Activated naive CD8-positive, alpha-beta T cell treated with anti-CD3 and anti-CD28 coated beads, Interleukin-2, amount 50 U/mL, for 24 hours (primary cell): Measurements from ENCODE around the gene CFAP77.

Experiments
- ATAC-seq: fragments of 150-1000 bp; cut with Tn5 transposase; one replicate; pipeline ENCODE4 v1.10.0; 2021
- DNase-seq: peaks from one replicate; pipeline ENCODE4 v3.0.0; 2021
- H3K27ac Mint-ChIP-seq: one replicate; pipeline ENCODE4 v1.8.0; 2021; ENCODE audit warnings: mild to moderate bottlenecking, mixed read lengths
- H3K27me3 Mint-ChIP-seq: one replicate; pipeline ENCODE4 v1.8.0; 2021; ENCODE audit warnings: mixed read lengths
- H3K36me3 Mint-ChIP-seq: one replicate; pipeline ENCODE4 v1.8.0; 2021; ENCODE audit warnings: low read depth, mixed read lengths
- H3K4me1 Mint-ChIP-seq: one replicate; pipeline ENCODE4 v1.8.0; 2021; ENCODE audit warnings: mixed read lengths
- H3K4me3 Mint-ChIP-seq: one replicate; pipeline ENCODE4 v1.8.0; 2021; ENCODE audit warnings: mild to moderate bottlenecking, moderate library complexity, mixed read lengths
- H3K9me3 Mint-ChIP-seq: one replicate; pipeline ENCODE4 v1.8.0; 2021; ENCODE audit warnings: mixed read lengths

The CFAP77 gene

DNA sequence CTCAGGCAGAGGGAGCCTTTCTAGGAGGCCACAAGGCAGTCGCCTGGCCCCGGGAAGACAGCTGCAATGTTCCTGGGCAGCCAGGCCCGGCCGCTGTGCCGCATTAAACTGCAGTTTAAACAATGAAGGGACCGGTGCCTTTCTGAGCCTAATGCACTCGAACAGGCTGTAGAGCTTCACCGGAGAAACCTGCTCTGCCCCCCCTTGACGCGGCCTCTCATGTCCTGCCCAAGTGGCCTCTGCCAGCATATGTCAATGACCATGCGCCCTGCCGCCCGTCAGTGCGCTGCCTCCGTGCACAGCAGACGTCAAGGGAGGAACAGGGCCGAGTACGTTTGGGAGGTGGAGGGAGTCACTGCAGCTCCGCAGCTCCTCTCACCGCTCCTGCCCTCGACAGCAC lies 133.9 kb downstream of the CFAP77 start:
- H3K27ac Mint-ChIP-seq = no peak overlapping the region
- ATAC-seq (no peak), DNase-seq (no peak)
- no peaks in the 10 kb centered on the region for H3K9me3 Mint-ChIP-seq
- H3K4me3 Mint-ChIP-seq = no peak overlapping the region
- no peaks in the 10 kb centered on the region for H3K4me1 Mint-ChIP-seq
- peaks cover 16% of the 10 kb centered on the region for H3K27me3 Mint-ChIP-seq
- no peaks in the 10 kb centered on the region for H3K36me3 Mint-ChIP-seq

DNA sequence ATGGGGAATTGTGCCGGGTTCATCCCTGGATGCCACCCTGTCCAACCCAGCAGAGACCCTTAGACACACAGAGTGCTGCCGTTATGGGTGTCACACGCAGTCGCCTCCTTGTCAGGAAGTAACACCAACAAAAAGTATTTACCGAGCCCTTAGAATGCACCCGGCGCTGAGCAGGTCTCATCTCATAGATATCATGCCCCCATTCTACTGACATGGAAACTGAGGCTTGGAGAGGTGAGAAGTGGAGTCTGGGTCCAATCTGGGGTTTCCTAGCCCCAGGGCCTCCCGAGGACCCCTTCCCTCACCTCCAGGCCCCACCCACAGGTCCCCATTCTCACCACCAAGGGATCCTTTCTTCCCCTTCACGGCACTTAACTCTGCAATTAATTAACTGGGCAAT lies 135.6 kb downstream of the CFAP77 start:
- no peak overlapping the region for H3K4me3 Mint-ChIP-seq
- H3K9me3 Mint-ChIP-seq = no peaks in the 10 kb centered on the region
- no peak for ATAC-seq
- DNase-seq = no peak
- H3K4me1 Mint-ChIP-seq = no peaks in the 10 kb centered on the region
- H3K27me3 Mint-ChIP-seq = peaks cover 16% of the 10 kb centered on the region
- no peaks in the 10 kb centered on the region for H3K36me3 Mint-ChIP-seq
- no peak overlapping the region for H3K27ac Mint-ChIP-seq

DNA sequence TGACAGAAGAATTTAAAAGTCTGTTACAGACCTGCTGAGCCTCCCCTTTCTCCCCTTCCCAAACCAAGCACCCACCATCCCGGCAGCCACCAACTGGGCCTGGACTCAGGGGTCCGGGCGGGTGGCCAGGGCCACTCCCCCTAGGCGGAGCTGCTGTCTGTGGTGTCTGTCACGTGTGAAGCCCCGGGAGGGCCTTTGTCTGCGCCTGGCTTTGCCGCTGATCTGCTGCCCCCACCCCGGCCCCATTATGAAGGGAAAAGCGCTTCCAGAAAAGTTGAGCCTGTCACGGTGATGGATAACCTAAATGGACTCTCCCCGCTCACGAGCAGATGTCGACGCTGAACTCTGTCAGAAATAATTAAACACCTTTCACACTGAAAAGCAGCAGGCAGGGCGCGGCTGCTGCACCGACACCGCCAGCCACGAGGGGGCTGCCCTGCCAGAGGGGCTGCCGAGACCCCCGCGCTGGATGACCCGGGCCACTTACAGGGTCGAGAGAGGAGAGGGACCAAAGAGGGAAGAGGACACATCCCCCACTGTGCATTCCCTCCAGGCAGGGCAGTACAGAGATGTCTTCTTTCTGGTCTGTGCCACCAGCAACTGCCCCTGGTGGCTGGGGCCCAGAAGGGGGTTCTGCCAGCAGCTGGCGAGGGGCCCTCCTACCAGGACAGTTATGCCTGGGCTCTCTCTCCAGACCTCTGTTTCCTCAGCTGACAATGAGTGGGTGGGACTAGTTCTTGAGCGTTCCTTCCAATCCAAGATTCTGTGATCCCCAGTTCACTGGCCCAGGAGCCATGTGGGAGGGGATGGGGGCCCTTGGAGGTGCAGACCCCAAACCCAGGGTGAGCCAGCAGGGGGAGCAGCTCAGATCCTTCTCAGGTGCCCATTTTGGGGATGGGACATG lies 136.4 kb downstream of the CFAP77 start:
- DNase-seq (no peak), ATAC-seq (no peak)
- no peak overlapping the region for H3K4me3 Mint-ChIP-seq
- H3K36me3 Mint-ChIP-seq = no peaks in the 10 kb centered on the region
- peaks cover 19% of the 10 kb centered on the region for H3K27me3 Mint-ChIP-seq
- no peak overlapping the region for H3K27ac Mint-ChIP-seq
- H3K9me3 Mint-ChIP-seq = no peaks in the 10 kb centered on the region
- H3K4me1 Mint-ChIP-seq = no peaks in the 10 kb centered on the region

DNA sequence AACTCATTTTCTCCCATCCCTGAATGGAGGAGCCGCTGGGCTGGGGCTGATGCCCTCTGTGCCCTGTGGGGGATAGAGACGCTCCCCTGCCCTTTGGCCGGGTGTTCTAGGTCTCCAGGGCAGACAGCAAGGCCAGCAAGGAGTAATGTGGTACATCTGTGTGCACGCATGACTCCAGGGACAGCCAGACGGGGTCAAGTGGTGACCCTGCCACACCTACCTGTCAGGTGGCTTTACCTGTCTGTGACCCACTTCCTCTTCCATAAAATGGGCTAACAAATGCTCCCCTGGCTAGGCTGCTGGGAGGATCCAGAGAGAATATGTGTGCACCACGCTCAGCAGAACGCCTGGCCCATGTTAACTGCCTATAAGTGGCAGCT lies 137.0 kb downstream of the CFAP77 start:
- H3K27me3 Mint-ChIP-seq = peaks cover 20% of the 10 kb centered on the region
- no peak overlapping the region for H3K4me3 Mint-ChIP-seq
- H3K4me1 Mint-ChIP-seq = no peaks in the 10 kb centered on the region
- no peaks in the 10 kb centered on the region for H3K9me3 Mint-ChIP-seq
- no peak overlapping the region for H3K27ac Mint-ChIP-seq
- no peak for DNase-seq
- H3K36me3 Mint-ChIP-seq = no peaks in the 10 kb centered on the region
- ATAC-seq = no peak

DNA sequence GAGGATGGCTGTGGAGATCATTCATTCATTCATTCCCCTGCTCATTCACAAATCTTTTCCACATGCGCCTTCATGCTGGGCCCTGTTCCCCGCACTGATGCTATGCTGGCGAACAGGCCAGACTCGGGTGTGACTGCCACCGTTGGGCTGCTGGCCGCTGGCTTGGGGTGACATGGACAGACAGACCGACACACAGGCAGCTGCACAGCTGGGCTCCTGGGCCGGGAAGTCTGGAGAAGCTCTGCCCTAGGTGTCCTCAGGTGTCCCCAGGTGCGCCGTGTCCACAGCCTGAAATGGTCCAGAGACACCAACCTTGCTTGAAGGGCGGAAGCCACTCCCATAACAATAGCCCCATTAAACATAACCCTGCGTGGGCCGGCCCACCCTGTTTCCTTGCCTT lies 137.4 kb downstream of the CFAP77 start:
- ATAC-seq = no peak
- no peak overlapping the region for H3K27ac Mint-ChIP-seq
- DNase-seq = no peak
- H3K9me3 Mint-ChIP-seq = no peaks in the 10 kb centered on the region
- peaks cover 20% of the 10 kb centered on the region for H3K27me3 Mint-ChIP-seq
- H3K4me3 Mint-ChIP-seq = no peak overlapping the region
- H3K4me1 Mint-ChIP-seq = no peaks in the 10 kb centered on the region
- no peaks in the 10 kb centered on the region for H3K36me3 Mint-ChIP-seq

DNA sequence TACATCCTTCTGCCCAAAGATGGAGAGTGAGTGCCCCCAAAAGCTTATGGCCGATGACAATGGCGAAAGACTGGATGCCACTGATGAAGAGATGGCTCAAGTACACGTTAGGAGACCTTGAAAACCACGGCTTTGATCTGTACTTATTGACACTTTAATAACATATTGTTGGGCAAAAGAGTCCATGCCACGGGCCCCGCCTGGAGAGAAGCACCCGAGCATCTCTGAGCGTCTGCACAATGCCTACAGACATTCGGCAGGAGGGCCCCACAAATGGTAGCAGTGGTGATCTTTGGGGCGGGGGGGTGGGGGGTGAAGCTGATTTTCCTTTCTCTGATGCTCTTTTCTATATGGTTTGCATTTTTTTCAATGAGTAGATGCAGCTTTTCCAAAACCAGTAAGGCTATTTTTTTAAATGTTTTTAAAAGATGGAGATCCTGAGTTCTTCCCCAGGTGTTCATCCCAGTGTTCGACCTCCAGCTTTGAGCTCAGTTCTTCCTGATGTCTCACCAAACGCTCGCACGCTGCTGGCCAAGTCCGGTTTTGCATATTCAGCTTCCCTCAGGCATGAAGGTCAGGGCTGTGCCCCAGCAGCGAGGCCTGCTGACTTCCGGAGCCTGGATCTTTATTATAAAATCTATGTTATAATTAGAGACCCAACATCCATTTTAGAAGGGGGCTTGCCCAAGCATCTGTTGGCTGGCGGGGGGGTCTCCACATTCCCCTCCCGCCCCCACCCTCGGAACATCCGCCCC lies 138.1 kb downstream of the CFAP77 start:
- no peak for ATAC-seq
- no peak overlapping the region for H3K27ac Mint-ChIP-seq
- H3K36me3 Mint-ChIP-seq = no peaks in the 10 kb centered on the region
- no peak for DNase-seq
- no peaks in the 10 kb centered on the region for H3K9me3 Mint-ChIP-seq
- H3K4me1 Mint-ChIP-seq = no peaks in the 10 kb centered on the region
- peaks cover 20% of the 10 kb centered on the region for H3K27me3 Mint-ChIP-seq
- no peak overlapping the region for H3K4me3 Mint-ChIP-seq

DNA sequence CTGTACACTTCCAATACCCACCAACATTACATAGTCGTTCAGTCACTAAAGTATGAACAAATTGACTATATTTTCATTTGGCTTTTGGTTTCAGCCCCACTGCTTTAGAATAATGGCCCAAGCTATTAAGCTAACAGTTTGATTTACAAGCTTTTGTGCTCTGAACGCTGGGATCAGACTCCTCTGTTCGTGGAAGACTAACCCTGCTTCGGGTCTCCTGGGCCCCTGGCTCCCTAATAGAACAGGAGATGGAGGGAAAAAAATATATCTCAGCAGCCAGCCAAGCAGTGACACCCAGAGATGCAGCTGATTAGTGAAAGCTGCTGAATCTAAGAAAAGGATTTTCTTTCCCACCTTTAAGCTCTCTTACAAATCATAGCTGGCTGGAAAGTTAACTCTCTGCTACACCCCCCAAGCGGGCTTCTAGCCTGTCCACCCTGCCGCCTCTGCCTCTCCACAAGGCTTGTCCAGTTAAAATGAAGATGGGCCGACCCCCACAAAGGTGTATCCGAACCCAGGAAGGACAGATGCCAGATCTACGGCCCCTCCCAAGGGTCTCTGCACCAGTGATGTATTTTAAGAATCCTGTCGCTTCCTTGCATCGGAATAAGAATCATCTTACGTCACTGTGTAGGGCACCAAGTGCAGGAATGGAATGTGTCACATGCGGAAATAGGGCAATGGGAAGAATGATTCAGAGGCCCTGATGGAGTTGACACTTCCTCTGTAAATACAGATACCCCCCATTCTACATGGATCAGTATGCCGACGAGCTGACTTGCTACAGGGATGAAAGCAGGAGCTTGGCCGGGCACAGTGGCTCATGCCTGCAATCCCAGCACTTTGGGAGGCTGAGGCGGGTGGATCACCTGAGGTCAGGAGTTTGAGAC lies 139.0 kb downstream of the CFAP77 start:
- no peaks in the 10 kb centered on the region for H3K36me3 Mint-ChIP-seq
- no peak overlapping the region for H3K27ac Mint-ChIP-seq
- H3K9me3 Mint-ChIP-seq = no peaks in the 10 kb centered on the region
- H3K27me3 Mint-ChIP-seq = peaks cover 20% of the 10 kb centered on the region
- H3K4me1 Mint-ChIP-seq = no peaks in the 10 kb centered on the region
- ATAC-seq (no peak), DNase-seq (no peak)
- H3K4me3 Mint-ChIP-seq = no peak overlapping the region

DNA sequence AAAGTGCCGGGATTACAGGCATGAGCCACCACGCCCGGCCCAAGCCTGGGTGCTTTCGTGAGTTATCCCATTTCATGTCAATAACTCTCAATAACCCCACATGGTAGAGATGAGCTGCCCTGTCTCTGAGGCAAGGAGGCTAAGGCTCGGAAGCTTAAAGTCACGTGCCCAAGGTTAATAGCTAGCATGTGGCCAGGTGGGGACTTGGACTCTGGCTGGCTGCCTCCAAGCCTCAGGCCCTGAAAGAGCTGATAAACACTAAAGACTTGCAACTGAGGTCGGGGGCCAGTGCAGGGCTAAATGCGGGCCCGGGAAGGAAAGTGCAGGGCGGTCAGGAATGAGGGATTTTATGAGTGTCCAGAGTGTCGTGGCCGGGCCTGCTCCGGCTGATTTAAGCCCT lies 141.5 kb downstream of the CFAP77 start:
- no peak for ATAC-seq
- DNase-seq = no peak
- no peaks in the 10 kb centered on the region for H3K4me1 Mint-ChIP-seq
- H3K27me3 Mint-ChIP-seq = peaks cover 6% of the 10 kb centered on the region
- no peak overlapping the region for H3K4me3 Mint-ChIP-seq
- no peaks in the 10 kb centered on the region for H3K36me3 Mint-ChIP-seq
- H3K9me3 Mint-ChIP-seq = no peaks in the 10 kb centered on the region
- no peak overlapping the region for H3K27ac Mint-ChIP-seq

DNA sequence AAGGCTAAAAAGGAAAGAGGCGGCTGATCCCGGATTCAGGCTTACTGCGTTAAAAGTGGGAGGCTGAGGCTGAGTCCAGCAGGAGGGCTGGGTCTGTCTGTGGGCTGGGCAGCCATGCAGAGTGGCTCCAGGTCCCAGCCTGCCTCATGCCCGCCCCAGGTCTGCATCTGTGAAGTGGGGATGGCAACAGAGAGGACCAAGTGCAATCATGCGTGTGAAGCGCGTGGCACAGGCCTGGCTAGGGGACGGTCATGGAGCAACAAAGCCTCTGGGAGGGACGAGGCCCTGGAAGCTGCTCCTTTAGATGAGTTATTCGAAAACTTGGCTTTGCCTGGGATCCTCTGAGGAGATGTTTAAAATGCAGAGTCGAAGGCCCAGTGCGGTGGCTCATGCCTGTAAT lies 142.0 kb downstream of the CFAP77 start:
- no peaks in the 10 kb centered on the region for H3K36me3 Mint-ChIP-seq
- ATAC-seq (no peak), DNase-seq (no peak)
- H3K27ac Mint-ChIP-seq = no peak overlapping the region
- no peak overlapping the region for H3K4me3 Mint-ChIP-seq
- peaks cover 4% of the 10 kb centered on the region for H3K27me3 Mint-ChIP-seq
- H3K4me1 Mint-ChIP-seq = no peaks in the 10 kb centered on the region
- no peaks in the 10 kb centered on the region for H3K9me3 Mint-ChIP-seq

DNA sequence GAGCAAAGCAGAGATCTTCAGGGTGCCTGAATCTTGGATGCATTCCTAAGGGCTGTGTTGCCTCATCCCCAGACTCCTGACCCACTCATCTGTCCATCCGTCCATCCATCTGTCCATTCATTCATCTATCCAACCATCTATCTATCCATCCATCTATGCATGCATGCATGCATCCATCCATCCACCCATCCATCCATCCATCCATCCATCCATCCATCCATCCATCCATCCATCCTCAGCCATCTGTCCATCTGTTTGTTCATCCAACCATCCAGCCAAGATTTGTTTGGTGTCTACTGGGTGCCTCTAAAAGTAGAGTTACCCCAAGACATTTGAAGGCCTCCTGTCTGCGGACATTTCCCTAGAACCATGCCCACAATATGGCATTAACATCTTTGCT lies 144.7 kb downstream of the CFAP77 start:
- no peaks in the 10 kb centered on the region for H3K36me3 Mint-ChIP-seq
- peaks cover 5% of the 10 kb centered on the region for H3K27me3 Mint-ChIP-seq
- H3K27ac Mint-ChIP-seq = no peak overlapping the region

DNA sequence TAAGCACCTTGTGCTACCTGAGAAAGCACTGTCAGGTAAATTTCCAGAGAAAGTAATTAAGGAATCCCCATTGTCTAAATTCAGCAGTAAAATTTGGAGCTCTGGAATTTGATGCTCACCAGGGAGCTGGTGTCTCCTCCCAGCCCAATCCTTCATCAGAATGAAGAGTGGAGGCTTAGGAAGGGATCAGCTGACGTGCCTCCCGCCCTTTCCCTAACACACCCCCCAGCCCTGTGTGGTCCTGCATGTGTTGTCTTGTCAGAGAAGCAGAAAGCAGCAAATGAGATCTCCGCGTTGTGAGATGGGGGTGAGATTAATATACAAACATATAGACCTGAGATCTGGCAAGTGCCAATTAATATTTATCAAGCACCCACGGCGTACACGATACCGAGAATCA lies 145.5 kb downstream of the CFAP77 start:
- H3K4me1 Mint-ChIP-seq = no peaks in the 10 kb centered on the region
- H3K27me3 Mint-ChIP-seq = peaks cover 6% of the 10 kb centered on the region
- H3K27ac Mint-ChIP-seq = no peak overlapping the region
- no peaks in the 10 kb centered on the region for H3K9me3 Mint-ChIP-seq
- H3K36me3 Mint-ChIP-seq = no peaks in the 10 kb centered on the region
- DNase-seq (no peak), ATAC-seq (no peak)
- no peak overlapping the region for H3K4me3 Mint-ChIP-seq

More for the DNA sequence above, 144.7 kb downstream of the CFAP77 start:
- no peak for DNase-seq
- no peak overlapping the region for H3K4me3 Mint-ChIP-seq
- no peaks in the 10 kb centered on the region for H3K4me1 Mint-ChIP-seq
- H3K9me3 Mint-ChIP-seq = no peaks in the 10 kb centered on the region
- ATAC-seq = no peak

DNA sequence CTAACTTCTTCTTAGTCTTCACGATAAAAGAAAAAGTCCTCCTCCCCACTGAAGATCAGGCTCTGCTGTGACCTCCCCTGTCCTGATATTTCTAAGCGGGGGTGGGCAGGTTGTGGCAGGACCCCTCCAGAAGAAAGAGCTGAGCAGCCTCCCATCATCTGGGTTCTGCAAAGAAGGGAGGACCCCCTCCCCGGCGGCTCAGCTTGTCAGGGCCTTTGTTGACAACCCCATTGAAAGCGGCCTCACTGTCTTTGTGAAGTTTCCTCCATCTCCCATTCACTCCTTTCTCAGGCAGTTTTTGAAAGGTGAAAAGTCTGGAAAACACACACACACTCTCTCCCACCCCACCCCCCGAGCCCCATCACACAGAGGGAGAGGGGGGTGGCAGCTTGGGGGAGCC lies 146.2 kb downstream of the CFAP77 start:
- Mint-ChIP-seq H3K4me3 (no peak overlapping the region), H3K4me1 (no peaks in the 10 kb centered on the region), H3K36me3 (no peaks in the 10 kb centered on the region), H3K9me3 (no peaks in the 10 kb centered on the region), H3K27me3 (peaks cover 10% of the 10 kb centered on the region), H3K27ac (no peak overlapping the region)
- ATAC-seq (no peak), DNase-seq (no peak)

DNA sequence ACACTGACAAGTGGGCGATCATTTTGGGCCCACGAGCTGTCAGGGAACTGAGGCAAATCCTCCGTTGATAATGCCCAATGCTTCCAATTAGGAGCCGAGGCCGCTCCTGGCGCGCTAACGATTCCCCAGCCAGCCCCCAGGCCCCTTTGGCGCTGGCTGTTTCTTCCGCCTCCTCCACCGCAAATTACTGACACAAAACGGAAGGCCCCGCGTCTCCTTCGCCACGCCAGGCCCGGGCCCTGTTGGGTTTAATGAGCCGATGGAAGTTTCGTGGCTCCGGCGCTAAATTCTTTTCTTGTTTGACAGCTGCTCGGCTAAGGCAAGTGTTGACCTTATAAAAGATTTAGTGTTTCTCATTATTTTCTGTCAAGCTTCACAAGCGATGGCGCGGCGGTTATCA lies 146.7 kb downstream of the CFAP77 start:
- Mint-ChIP-seq H3K4me3 (no peak overlapping the region), H3K9me3 (no peaks in the 10 kb centered on the region), H3K27ac (no peak overlapping the region), H3K4me1 (no peaks in the 10 kb centered on the region), H3K36me3 (no peaks in the 10 kb centered on the region), H3K27me3 (peaks cover 11% of the 10 kb centered on the region)
- DNase-seq (no peak), ATAC-seq (no peak)

DNA sequence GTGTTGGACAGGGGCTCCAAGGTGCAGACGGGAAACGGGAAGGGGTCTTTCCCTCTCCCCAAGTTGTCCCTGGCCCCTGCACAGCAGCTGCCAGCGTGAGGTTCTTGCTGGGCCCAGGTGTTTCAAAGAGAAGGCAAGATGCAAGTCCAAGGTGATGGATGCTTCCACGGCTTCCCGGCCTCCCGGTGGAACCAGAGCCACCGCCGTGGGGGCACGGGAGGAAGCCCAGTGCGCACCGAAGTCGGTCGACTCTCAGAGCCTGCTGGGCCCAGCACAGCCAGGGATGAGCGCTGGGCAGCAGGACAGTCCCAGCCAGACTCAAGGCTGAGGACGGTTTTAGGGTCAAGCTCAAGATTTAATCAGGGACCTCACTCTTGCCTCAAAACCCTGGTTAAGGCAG lies 147.1 kb downstream of the CFAP77 start:
- Mint-ChIP-seq H3K27me3 (peaks cover 12% of the 10 kb centered on the region), H3K27ac (no peak overlapping the region), H3K4me1 (no peaks in the 10 kb centered on the region), H3K36me3 (no peaks in the 10 kb centered on the region), H3K9me3 (no peaks in the 10 kb centered on the region), H3K4me3 (no peak overlapping the region)
- DNase-seq (no peak), ATAC-seq (no peak)
